IMR-90 (cell line): ENCODE results near the gene SPAST. TPM values are rescaled to one million over a fixed set of nuclear protein-coding genes. Genes with fewer than 3 reads are reported as not detected.
A peak's percentile ranks its signal among the peaks of the same experiment; 100 is the strongest.

ENCODE experiments used
- ATAC-seq: fragments of 200-7000 bp; cut with Tn5 transposase; 2 replicates; pipeline ENCODE4 v1.9.1; 2020; ENCODE audit warnings: low read depth, mild to moderate bottlenecking, moderate library complexity
- BruUV-seq: library from RNA; stranded (reverse); fragments of 400-500 nt; replicated peaks from 2 replicates; lab custom pipeline; 2021; lab: Mats Ljungman, UMichigan
- CTCF ChIA-PET: fragments of 300-600 bp; formaldehyde crosslinking; extraction: SDS; loops from one replicate; lab custom pipeline; 2021; ENCODE audit warnings: antibody characterized with exemption; lab: Yijun Ruan, JAX
- POLR2A ChIA-PET: fragments of 300-600 bp; sonication (Branson Sonifier 250); formaldehyde crosslinking; loops from one replicate; lab custom pipeline; 2022; ENCODE audit warnings: antibody characterized with exemption; ENCODE audit not compliant: unreplicated experiment; lab: Charles Lee
- DNase-seq: peaks from one replicate; pipeline ENCODE4 v3.0.0; 2013
- H2AFZ ChIP-seq: replicated peaks from 2 replicates; pipeline ENCODE3; 2013; ENCODE audit warnings: low read length, mild to moderate bottlenecking; ENCODE audit not compliant: poor library complexity
- H2AK5ac ChIP-seq: 2 replicates; pipeline ENCODE4 v1.6.1; 2013; ENCODE audit warnings: low read depth, low read length, inconsistent platforms
- H2AK9ac ChIP-seq: replicated peaks from 2 replicates; pipeline ENCODE3; 2013; ENCODE audit warnings: mild to moderate bottlenecking, low read depth, low read length, moderate library complexity; ENCODE audit not compliant: poor library complexity
- H2BK120ac ChIP-seq: 2 replicates; pipeline ENCODE4 v1.6.1; 2013; ENCODE audit warnings: low read depth, low read length, inconsistent platforms
- H2BK15ac ChIP-seq: 3 replicates; pipeline ENCODE4 v1.6.1; 2013; ENCODE audit warnings: low read depth, low read length, inconsistent platforms
- H2BK20ac ChIP-seq: 2 replicates; pipeline ENCODE4 v1.6.1; 2013; ENCODE audit warnings: low read depth, mild to moderate bottlenecking, inconsistent platforms, low read length, moderate library complexity
- H2BK5ac ChIP-seq: 2 replicates; pipeline ENCODE4 v1.6.1; 2013; ENCODE audit warnings: mild to moderate bottlenecking, low read depth, low read length, inconsistent platforms; ENCODE audit not compliant: poor library complexity, severe bottlenecking
- H3K14ac ChIP-seq: replicated peaks from 2 replicates; pipeline ENCODE4 v1.6.1; 2013; ENCODE audit warnings: low read depth, low read length, inconsistent platforms
- H3K18ac ChIP-seq: 2 replicates; pipeline ENCODE4 v1.6.1; 2013; ENCODE audit warnings: low read depth, low read length, control low read depth
- H3K23ac ChIP-seq: 2 replicates; pipeline ENCODE4 v1.6.1; 2013; ENCODE audit warnings: low read depth, low read length, inconsistent platforms
- H3K27ac ChIP-seq: 2 replicates; pipeline ENCODE4 v1.5.1; 2013; ENCODE audit warnings: mild to moderate bottlenecking, control low read depth, low read length; ENCODE audit not compliant: insufficient read depth
- H3K27me3 ChIP-seq: 2 replicates; pipeline ENCODE4 v1.6.1; 2013; ENCODE audit warnings: low read length; ENCODE audit not compliant: control insufficient read depth, insufficient read depth
- H3K36me3 ChIP-seq: 2 replicates; pipeline ENCODE4 v1.6.1; 2013; ENCODE audit warnings: low read length, mixed read lengths; ENCODE audit not compliant: control insufficient read depth, insufficient read depth
- H3K4ac ChIP-seq: 2 replicates; pipeline ENCODE4 v1.6.1; 2013; ENCODE audit warnings: low read depth, low read length, inconsistent platforms
- H3K4me1 ChIP-seq: 2 replicates; pipeline ENCODE4 v1.6.1; 2013; ENCODE audit warnings: low read length, mixed read lengths; ENCODE audit not compliant: control insufficient read depth, insufficient read depth
- H3K4me2 ChIP-seq: 2 replicates; pipeline ENCODE4 v1.6.1; 2013; ENCODE audit warnings: low read depth, mild to moderate bottlenecking, control low read depth, low read length, moderate library complexity
- H3K4me3 ChIP-seq: 2 replicates; pipeline ENCODE4 v1.5.1; 2013; ENCODE audit warnings: low read depth, mild to moderate bottlenecking, control low read depth, low read length, moderate library complexity; ENCODE audit not compliant: insufficient read depth
- H3K56ac ChIP-seq: 2 replicates; pipeline ENCODE4 v1.6.1; 2013; ENCODE audit warnings: low read length, inconsistent platforms; ENCODE audit not compliant: insufficient read depth; ENCODE audit errors: extremely low read depth
- H3K79me1 ChIP-seq, 2 experiments: 2 replicates each; pipeline ENCODE4 v1.6.1; 2013; ENCODE audit warnings: low read length in 2 of 2, inconsistent platforms in 1 of 2, low read depth in 1 of 2
- H3K9ac ChIP-seq: 2 replicates; pipeline ENCODE4 v1.6.1; 2013; ENCODE audit warnings: low read depth, low read length, control low read depth
- H3K9me1 ChIP-seq: 2 replicates; pipeline ENCODE4 v1.6.1; 2013; ENCODE audit warnings: low read length, inconsistent platforms; ENCODE audit not compliant: insufficient read depth
- H3K9me3 ChIP-seq: 2 replicates; pipeline ENCODE4 v1.6.1; 2013; ENCODE audit warnings: low read length; ENCODE audit not compliant: control insufficient read depth, insufficient read depth
- H4K20me1 ChIP-seq: 2 replicates; pipeline ENCODE4 v1.6.1; 2013; ENCODE audit warnings: low read length, inconsistent platforms; ENCODE audit not compliant: insufficient read depth
- H4K5ac ChIP-seq: 2 replicates; pipeline ENCODE4 v1.6.1; 2013; ENCODE audit warnings: mild to moderate bottlenecking, low read depth, low read length, control low read depth
- H4K8ac ChIP-seq, 2 experiments: 2 replicates each; pipeline ENCODE4 v1.6.1; 2013; ENCODE audit warnings: low read depth in 2 of 2, low read length in 2 of 2, control low read depth in 1 of 2, inconsistent platforms in 1 of 2
- H4K91ac ChIP-seq: 2 replicates; pipeline ENCODE4 v1.6.1; 2013; ENCODE audit warnings: low read depth, low read length, inconsistent platforms; ENCODE audit not compliant: insufficient read depth
- CEBPB ChIP-seq: IDR thresholded peaks from 2 replicates; pipeline ENCODE4 v1.6.1; 2012; ENCODE audit warnings: low read depth, low read length, improper control_type of control experiment
- NFE2L2 ChIP-seq: fragments of 150-350 bp; IDR thresholded peaks from 2 replicates; pipeline ENCODE4 v1.6.1; 2016; ENCODE audit warnings: low read depth, mild to moderate bottlenecking, low read length
- RAD21 ChIP-seq: IDR thresholded peaks from 2 replicates; pipeline ENCODE4 v1.6.1; 2012; ENCODE audit warnings: low read length, improper control_type of control experiment
- RCOR1 ChIP-seq: IDR thresholded peaks from 2 replicates; pipeline ENCODE4 v1.6.1; 2012; ENCODE audit warnings: mild to moderate bottlenecking, low read length, improper control_type of control experiment; ENCODE audit not compliant: insufficient replicate concordance
- USF2 ChIP-seq: fragments of 150-350 bp; IDR thresholded peaks from 2 replicates; pipeline ENCODE4 v1.6.1; 2017; ENCODE audit warnings: mild to moderate bottlenecking, antibody characterized with exemption, low read length, low read depth
- WGBS, 2 experiments: methylation state at CpG; one replicate each; pipeline versions ENCODE4 v1.1.5 to v1.1.7; 2013; ENCODE audit warnings: missing lambda C conversion rate in 2 of 2; ENCODE audit not compliant: insufficient read length in 1 of 2; ENCODE audit errors: extremely low coverage in 2 of 2; 5-methylcytosine and 5-hydroxymethylcytosine counted together
- dilution Hi-C: fragments of 300-500 bp; cut with HindIII; formaldehyde crosslinking; loops from one replicate; pipeline ENCODE4 v1.14.3; 2018; ENCODE audit warnings: low sequenced_read_pairs; ENCODE audit not compliant: unreplicated experiment
- in situ Hi-C: fragments of 300-500 bp; cut with MboI; formaldehyde crosslinking; loops from 3 replicates; pipeline ENCODE4 v1.14.3; 2019; ENCODE audit warnings: low sequenced_read_pairs, inconsistent platforms, mixed read lengths
- intact Hi-C: fragments of 100-400 bp; cut with micrococcal nuclease; formaldehyde crosslinking; loops from 2 replicates; pipeline ENCODE4 v1.10.0; 2022
- polyA plus RNA-seq, 3 experiments: library from polyadenylated mRNA; depleted of rRNA; stranded (reverse); fragments of >200 nt; gene quantifications; 2 replicates each; pipeline ENCODE4 v1.2.3, GENCODE V29; 2012; ENCODE audit warnings: low replicate concordance in 1 of 3
- total RNA-seq: library from RNA; depleted of rRNA; stranded (reverse); fragments of >200 nt; gene quantifications from 2 replicates; pipeline ENCODE4 v1.2.3, GENCODE V29; 2012
- TF ChIP-seq, protein P1 (sequence below): fragments of 150-350 bp; IDR thresholded peaks from 2 replicates; pipeline ENCODE4 v1.6.1; 2016; ENCODE audit warnings: low read depth, mild to moderate bottlenecking, low read length, moderate library complexity, borderline replicate concordance

SPAST gene
- total and polyA plus RNA-seq, 2 of the 4 experiments (the other 2 are of a cell fraction) = 5.3 to 14.5 TPM

DNA sequence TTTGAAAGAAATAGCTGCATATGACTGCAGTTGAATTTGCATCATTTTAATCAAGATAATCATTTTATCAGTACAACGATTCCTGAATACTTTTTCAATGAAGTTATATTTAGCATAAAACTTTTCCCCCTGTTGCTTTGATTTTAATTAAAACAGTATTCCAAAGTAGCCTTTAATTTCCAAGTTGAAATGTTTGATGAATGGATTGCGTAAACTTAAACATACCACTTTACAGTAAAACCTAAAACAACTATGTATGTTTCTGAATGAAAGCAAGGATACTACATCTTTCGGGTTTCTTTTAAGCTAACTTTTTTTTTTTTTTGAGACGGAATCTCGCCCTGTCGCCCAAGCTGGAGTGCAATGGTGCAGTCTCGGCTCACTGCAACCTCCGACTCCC lies 1.4 kb downstream of the SPAST start:
- no peaks in the 10 kb centered on the region for H3K9me3 ChIP-seq
- H3K27me3 ChIP-seq = no peaks in the 10 kb centered on the region
- no peak overlapping the region for H4K8ac ChIP-seq
- no CpG with 5 or more reads among the region's 8 CpGs for WGBS, 2 experiments
- H2BK15ac ChIP-seq = no peak overlapping the region
- CTCF ChIA-PET = no interaction called here
- peak overlapping the region; percentile 94; the same call in 1 of the 2 replicates for H3K9ac ChIP-seq
- H3K27ac ChIP-seq = no peak overlapping the region
- POLR2A ChIA-PET = no interaction called here
- TF ChIP-seq, protein P1, sequence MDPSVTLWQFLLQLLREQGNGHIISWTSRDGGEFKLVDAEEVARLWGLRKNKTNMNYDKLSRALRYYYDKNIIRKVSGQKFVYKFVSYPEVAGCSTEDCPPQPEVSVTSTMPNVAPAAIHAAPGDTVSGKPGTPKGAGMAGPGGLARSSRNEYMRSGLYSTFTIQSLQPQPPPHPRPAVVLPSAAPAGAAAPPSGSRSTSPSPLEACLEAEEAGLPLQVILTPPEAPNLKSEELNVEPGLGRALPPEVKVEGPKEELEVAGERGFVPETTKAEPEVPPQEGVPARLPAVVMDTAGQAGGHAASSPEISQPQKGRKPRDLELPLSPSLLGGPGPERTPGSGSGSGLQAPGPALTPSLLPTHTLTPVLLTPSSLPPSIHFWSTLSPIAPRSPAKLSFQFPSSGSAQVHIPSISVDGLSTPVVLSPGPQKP = no peak
- TF ChIP-seq CEBPB (peak; percentile 58), RCOR1 (no peak), RAD21 (no peak), USF2 (no peak), NFE2L2 (no peak)
- H3K4me2 ChIP-seq = peak overlapping the region; percentile 100
- no peak overlapping the region for H2BK20ac ChIP-seq
- no peak overlapping the region for H3K18ac ChIP-seq
- ATAC-seq (no peak), DNase-seq (no peak)
- no peak overlapping the region for H2BK120ac ChIP-seq
- peaks cover 2% of the 10 kb centered on the region; the same call in 1 of the 2 replicates for H3K36me3 ChIP-seq
- H3K56ac ChIP-seq = no peak overlapping the region
- H3K4me1 ChIP-seq = peaks cover 2% of the 10 kb centered on the region; the same call in 1 of the 2 replicates
- H2BK5ac ChIP-seq = no peak overlapping the region
- no peak overlapping the region for H4K5ac ChIP-seq
- peaks cover 0 to 29% of the 10 kb centered on the region in 2 experiments; a peak in 2 of 4 replicates for H3K79me1 ChIP-seq
- intact Hi-C loops = no loop called here
- H3K4ac ChIP-seq = no peak overlapping the region
- no TSS peak for BruUV-seq
- no peak overlapping the region for H2AK9ac ChIP-seq
- dilution Hi-C loops = no loop called here
- peak overlapping the region; percentile 58 for H3K4me3 ChIP-seq
- H3K14ac ChIP-seq = no peak overlapping the region
- H3K23ac ChIP-seq = peak overlapping the region; percentile 82; the same call in 1 of the 2 replicates
- no peak overlapping the region for H4K91ac ChIP-seq
- H2AFZ ChIP-seq = no peak overlapping the region
- in situ Hi-C loops = no loop called here
- H4K20me1 ChIP-seq = no peaks in the 10 kb centered on the region
- H2AK5ac ChIP-seq = no peak overlapping the region
- H3K9me1 ChIP-seq = no peaks in the 10 kb centered on the region; the same call in 1 of the 2 replicates
